HepG2 (cell line): ENCODE results near the gene BATF3. TPM values are rescaled to one million over a fixed set of nuclear protein-coding genes. Genes with fewer than 3 reads are reported as not detected.

ENCODE experiments used
- EZH2 ChIP-seq: conservative IDR thresholded peaks from 2 replicates; pipeline ENCODE4 v1.6.1; 2012; ENCODE audit warnings: mild to moderate bottlenecking, low read depth, low read length, moderate library complexity
- NR3C1 ChIP-seq: sonication (generic); formaldehyde crosslinking; IDR thresholded peaks from 2 replicates; pipeline ENCODE4 v1.4.0; 2020; ENCODE audit warnings: missing genetic modification reagents
- ZNF230 ChIP-seq: sonication (generic); formaldehyde crosslinking; IDR thresholded peaks from 2 replicates; pipeline ENCODE4 v1.4.0; 2020; ENCODE audit warnings: mild to moderate bottlenecking, missing genetic modification reagents
- ZNF879 ChIP-seq: sonication (generic); formaldehyde crosslinking; IDR thresholded peaks from 2 replicates; pipeline ENCODE4 v1.8.1; 2023; ENCODE audit warnings: missing genetic modification reagents
- polyA plus RNA-seq, 8 experiments: library from polyadenylated mRNA; depleted of rRNA in 3 of 8; stranded (reverse) in 7 of 8; unstranded in 1 of 8; fragments of >200 nt; fragmentation: Illumina TruSeq in 4 of 8; extraction: Trizol in 4 of 8; gene quantifications; 2 replicates each; pipeline versions ENCODE4 v1.2.1 to v1.2.3, GENCODE V29; 2011 to 2016; ENCODE audit warnings: low read depth in 4 of 8, missing spikeins in 1 of 8, mixed read lengths in 1 of 8; ENCODE audit not compliant: insufficient read depth in 1 of 8
- total RNA-seq, 5 experiments: library from RNA; depleted of rRNA; stranded (reverse); fragments of >200 nt; fragmentation: Illumina TruSeq; extraction: Trizol; gene quantifications; 2 replicates each; pipeline ENCODE4 v1.2.3, GENCODE V29; 2016; ENCODE audit warnings: low read depth in 1 of 5
- TF ChIP-seq, protein P1 (sequence below): sonication (generic); formaldehyde crosslinking; IDR thresholded peaks from 2 replicates; pipeline ENCODE4 v1.4.0; 2020; ENCODE audit warnings: missing genetic modification reagents, borderline replicate concordance
- TF ChIP-seq, protein P2 (sequence below): sonication (generic); formaldehyde crosslinking; conservative IDR thresholded peaks from 2 replicates; pipeline ENCODE4 v1.5.0; 2020; ENCODE audit warnings: missing genetic modification reagents
- TF ChIP-seq, protein P3 (sequence below): sonication (generic); formaldehyde crosslinking; IDR thresholded peaks from 2 replicates; pipeline ENCODE4 v1.5.0; 2020; ENCODE audit warnings: missing genetic modification reagents
- TF ChIP-seq, protein P4 (sequence below): sonication (generic); formaldehyde crosslinking; IDR thresholded peaks from 2 replicates; pipeline ENCODE4 v1.4.0; 2020; ENCODE audit warnings: missing genetic modification reagents

BATF3 gene
- total and polyA plus RNA-seq, 2 of the 13 experiments (the other 11 are each of a cell fraction or from before 2014, with no cell fraction given) = 0.13 TPM; not detected in 1

DNA sequence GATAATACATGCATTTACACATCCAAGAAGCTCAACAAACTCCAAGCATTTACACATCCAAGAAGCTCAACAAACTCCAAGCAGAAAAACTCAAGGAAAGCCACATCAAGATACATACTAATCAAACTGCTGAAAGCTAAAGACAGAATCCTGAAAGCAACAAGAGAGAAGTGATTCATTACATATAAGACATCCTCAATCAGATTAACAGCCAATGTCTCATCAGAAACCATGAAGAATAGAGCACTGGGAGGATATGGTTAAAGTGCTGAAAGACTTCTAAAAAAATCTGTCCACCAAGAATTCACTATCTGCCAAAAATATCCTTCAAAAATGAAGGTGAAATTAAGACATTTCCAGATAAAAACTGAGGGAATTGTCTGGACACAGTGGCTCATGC is 45.7 kb upstream of the BATF3 start (continued):
- TF ChIP-seq, protein P1, sequence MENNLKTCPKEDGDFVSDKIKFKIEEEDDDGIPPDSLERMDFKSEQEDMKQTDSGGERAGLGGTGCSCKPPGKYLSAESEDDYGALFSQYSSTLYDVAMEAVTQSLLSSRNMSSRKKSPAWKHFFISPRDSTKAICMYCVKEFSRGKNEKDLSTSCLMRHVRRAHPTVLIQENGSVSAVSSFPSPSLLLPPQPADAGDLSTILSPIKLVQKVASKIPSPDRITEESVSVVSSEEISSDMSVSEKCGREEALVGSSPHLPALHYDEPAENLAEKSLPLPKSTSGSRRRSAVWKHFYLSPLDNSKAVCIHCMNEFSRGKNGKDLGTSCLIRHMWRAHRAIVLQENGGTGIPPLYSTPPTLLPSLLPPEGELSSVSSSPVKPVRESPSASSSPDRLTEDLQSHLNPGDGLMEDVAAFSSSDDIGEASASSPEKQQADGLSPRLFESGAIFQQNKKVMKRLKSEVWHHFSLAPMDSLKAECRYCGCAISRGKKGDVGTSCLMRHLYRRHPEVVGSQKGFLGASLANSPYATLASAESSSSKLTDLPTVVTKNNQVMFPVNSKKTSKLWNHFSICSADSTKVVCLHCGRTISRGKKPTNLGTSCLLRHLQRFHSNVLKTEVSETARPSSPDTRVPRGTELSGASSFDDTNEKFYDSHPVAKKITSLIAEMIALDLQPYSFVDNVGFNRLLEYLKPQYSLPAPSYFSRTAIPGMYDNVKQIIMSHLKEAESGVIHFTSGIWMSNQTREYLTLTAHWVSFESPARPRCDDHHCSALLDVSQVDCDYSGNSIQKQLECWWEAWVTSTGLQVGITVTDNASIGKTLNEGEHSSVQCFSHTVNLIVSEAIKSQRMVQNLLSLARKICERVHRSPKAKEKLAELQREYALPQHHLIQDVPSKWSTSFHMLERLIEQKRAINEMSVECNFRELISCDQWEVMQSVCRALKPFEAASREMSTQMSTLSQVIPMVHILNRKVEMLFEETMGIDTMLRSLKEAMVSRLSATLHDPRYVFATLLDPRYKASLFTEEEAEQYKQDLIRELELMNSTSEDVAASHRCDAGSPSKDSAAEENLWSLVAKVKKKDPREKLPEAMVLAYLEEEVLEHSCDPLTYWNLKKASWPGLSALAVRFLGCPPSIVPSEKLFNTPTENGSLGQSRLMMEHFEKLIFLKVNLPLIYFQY = no peak
- TF ChIP-seq EZH2 (no peak), ZNF230 (CRISPR knock-in tag) (no peak), NR3C1 (CRISPR knock-in tag) (no peak), ZNF879 (no peak)
- TF ChIP-seq, protein P2, sequence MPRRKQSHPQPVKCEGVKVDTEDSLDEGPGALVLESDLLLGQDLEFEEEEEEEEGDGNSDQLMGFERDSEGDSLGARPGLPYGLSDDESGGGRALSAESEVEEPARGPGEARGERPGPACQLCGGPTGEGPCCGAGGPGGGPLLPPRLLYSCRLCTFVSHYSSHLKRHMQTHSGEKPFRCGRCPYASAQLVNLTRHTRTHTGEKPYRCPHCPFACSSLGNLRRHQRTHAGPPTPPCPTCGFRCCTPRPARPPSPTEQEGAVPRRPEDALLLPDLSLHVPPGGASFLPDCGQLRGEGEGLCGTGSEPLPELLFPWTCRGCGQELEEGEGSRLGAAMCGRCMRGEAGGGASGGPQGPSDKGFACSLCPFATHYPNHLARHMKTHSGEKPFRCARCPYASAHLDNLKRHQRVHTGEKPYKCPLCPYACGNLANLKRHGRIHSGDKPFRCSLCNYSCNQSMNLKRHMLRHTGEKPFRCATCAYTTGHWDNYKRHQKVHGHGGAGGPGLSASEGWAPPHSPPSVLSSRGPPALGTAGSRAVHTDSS (CRISPR knock-in tag) = no peak
- TF ChIP-seq, protein P3, sequence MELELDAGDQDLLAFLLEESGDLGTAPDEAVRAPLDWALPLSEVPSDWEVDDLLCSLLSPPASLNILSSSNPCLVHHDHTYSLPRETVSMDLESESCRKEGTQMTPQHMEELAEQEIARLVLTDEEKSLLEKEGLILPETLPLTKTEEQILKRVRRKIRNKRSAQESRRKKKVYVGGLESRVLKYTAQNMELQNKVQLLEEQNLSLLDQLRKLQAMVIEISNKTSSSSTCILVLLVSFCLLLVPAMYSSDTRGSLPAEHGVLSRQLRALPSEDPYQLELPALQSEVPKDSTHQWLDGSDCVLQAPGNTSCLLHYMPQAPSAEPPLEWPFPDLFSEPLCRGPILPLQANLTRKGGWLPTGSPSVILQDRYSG (CRISPR knock-in tag) = no peak
- TF ChIP-seq, protein P4, sequence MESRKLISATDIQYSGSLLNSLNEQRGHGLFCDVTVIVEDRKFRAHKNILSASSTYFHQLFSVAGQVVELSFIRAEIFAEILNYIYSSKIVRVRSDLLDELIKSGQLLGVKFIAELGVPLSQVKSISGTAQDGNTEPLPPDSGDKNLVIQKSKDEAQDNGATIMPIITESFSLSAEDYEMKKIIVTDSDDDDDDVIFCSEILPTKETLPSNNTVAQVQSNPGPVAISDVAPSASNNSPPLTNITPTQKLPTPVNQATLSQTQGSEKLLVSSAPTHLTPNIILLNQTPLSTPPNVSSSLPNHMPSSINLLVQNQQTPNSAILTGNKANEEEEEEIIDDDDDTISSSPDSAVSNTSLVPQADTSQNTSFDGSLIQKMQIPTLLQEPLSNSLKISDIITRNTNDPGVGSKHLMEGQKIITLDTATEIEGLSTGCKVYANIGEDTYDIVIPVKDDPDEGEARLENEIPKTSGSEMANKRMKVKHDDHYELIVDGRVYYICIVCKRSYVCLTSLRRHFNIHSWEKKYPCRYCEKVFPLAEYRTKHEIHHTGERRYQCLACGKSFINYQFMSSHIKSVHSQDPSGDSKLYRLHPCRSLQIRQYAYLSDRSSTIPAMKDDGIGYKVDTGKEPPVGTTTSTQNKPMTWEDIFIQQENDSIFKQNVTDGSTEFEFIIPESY (CRISPR knock-in tag) = no peak
